Measurements from ENCODE around the gene ERRFI1. TPM values are rescaled to one million over a fixed set of nuclear protein-coding genes. Genes with fewer than 3 reads are reported as not detected.

ERRFI1 gene
- total RNA-seq, 4 donors from 2014 or later = 10.0 to 101 (median 70.0) TPM

GRCh38 chr1:8003438-8004112, 22.5 kb downstream of the ERRFI1 start:
- TF ChIP-seq EP300 (IDR thresholded peaks at IDR 0.05; ENCODE audit: low read depth) = no peak
- TF ChIP-seq CTCF (IDR thresholded peaks at IDR 0.05) = no peak
- no peak for TF ChIP-seq POLR2AphosphoS5 (IDR thresholded peaks at IDR 0.05)
- TF ChIP-seq POLR2A (IDR thresholded peaks at IDR 0.05) = no peak
- no peak for DNase-seq
- Histone ChIP-seq H3K36me3 (no peaks in the 10 kb centered on the region), H3K27me3 (no peaks in the 10 kb centered on the region), H3K4me1 (peaks cover 4 to 17% (median 6%) of the 10 kb centered on the region in 4 donors), H3K4me3 (no peak overlapping the region), H3K27ac (peak overlapping the region in 3 of 4 donors; percentile 52 to 82 (median 75)), H3K9me3 (no peaks in the 10 kb centered on the region)
- intact Hi-C loops (cut with DNase I; ENCODE audit: low total_unique reads) (no loop called here), in situ Hi-C loops (cut with MboI; ENCODE audit: low pct_ligation_motif_present in 1 of 4, low pct_unique_long_range_greater_than_20kb in 1 of 4, low sequenced_read_pairs in 3 of 4) (no loop called here)
- WGBS, 2 donors (ENCODE audit: low coverage in 1 of 2) = 62 to 63% methylated on average over 3 to 6 of the region's 6 CpGs

GRCh38 chr1:8002921-8003320, 23.2 kb downstream of the ERRFI1 start:
- TF ChIP-seq EP300 (IDR thresholded peaks at IDR 0.05; ENCODE audit: low read depth) (no peak), CTCF (IDR thresholded peaks at IDR 0.05) (no peak), POLR2A (IDR thresholded peaks at IDR 0.05) (no peak), POLR2AphosphoS5 (IDR thresholded peaks at IDR 0.05) (no peak)
- Histone ChIP-seq H3K9me3 (no peaks in the 10 kb centered on the region), H3K27ac (peak overlapping the region in 1 of 4 donors; percentile 14), H3K27me3 (no peaks in the 10 kb centered on the region), H3K4me3 (no peak overlapping the region), H3K36me3 (no peaks in the 10 kb centered on the region), H3K4me1 (peaks cover 4 to 17% (median 6%) of the 10 kb centered on the region in 4 donors)
- no peak for DNase-seq
- in situ Hi-C loops (cut with MboI; ENCODE audit: low pct_ligation_motif_present in 1 of 4, low pct_unique_long_range_greater_than_20kb in 1 of 4, low sequenced_read_pairs in 3 of 4) (no loop called here), intact Hi-C loops (cut with DNase I; ENCODE audit: low total_unique reads) (no loop called here)
- WGBS, 2 donors (ENCODE audit: low coverage in 1 of 2) = 98 to 100% methylated on average over 4 of the region's 4 CpGs

GRCh38 chr1:8002329-8002910, 23.7 kb downstream of the ERRFI1 start:
- H3K9me3 ChIP-seq = no peaks in the 10 kb centered on the region
- H3K4me1 ChIP-seq = peaks cover 4 to 17% (median 6%) of the 10 kb centered on the region in 4 donors
- no peak for DNase-seq
- no peaks in the 10 kb centered on the region for H3K27me3 ChIP-seq
- TF ChIP-seq POLR2AphosphoS5 (IDR thresholded peaks at IDR 0.05) (no peak), POLR2A (IDR thresholded peaks at IDR 0.05) (no peak), EP300 (IDR thresholded peaks at IDR 0.05; ENCODE audit: low read depth) (no peak), CTCF (IDR thresholded peaks at IDR 0.05) (no peak)
- in situ Hi-C loops (cut with MboI; ENCODE audit: low pct_ligation_motif_present in 1 of 4, low pct_unique_long_range_greater_than_20kb in 1 of 4, low sequenced_read_pairs in 3 of 4) (no loop called here), intact Hi-C loops (cut with DNase I; ENCODE audit: low total_unique reads) (no loop called here)
- 91 to 100% methylated on average over 5 to 6 of the region's 6 CpGs for WGBS, 2 donors (ENCODE audit: low coverage in 1 of 2)
- H3K4me3 ChIP-seq = no peak overlapping the region
- no peak overlapping the region for H3K27ac ChIP-seq
- no peaks in the 10 kb centered on the region for H3K36me3 ChIP-seq

GRCh38 chr1:7995437-7995836, 30.7 kb downstream of the ERRFI1 start:
- intact Hi-C loops (cut with DNase I; ENCODE audit: low total_unique reads) (no loop called here), in situ Hi-C loops (cut with MboI; ENCODE audit: low pct_ligation_motif_present in 1 of 4, low pct_unique_long_range_greater_than_20kb in 1 of 4, low sequenced_read_pairs in 3 of 4) (loop anchor here in 1 of 4 donors (25.0 kb wide), 1 partner anchor 867 kb away; no protein-coding TSS in a partner anchor)
- 95 to 100% methylated on average over 3 to 5 of the region's 5 CpGs for WGBS, 2 donors (ENCODE audit: low coverage in 1 of 2)
- Histone ChIP-seq H3K4me1 (no peaks in the 10 kb centered on the region), H3K36me3 (no peaks in the 10 kb centered on the region), H3K27ac (no peak overlapping the region), H3K9me3 (no peaks in the 10 kb centered on the region), H3K4me3 (no peak overlapping the region), H3K27me3 (no peaks in the 10 kb centered on the region)
- no peak for DNase-seq
- no peak for TF ChIP-seq EP300 (IDR thresholded peaks at IDR 0.05; ENCODE audit: low read depth)
- no peak for TF ChIP-seq CTCF (IDR thresholded peaks at IDR 0.05)
- no peak for TF ChIP-seq POLR2AphosphoS5 (IDR thresholded peaks at IDR 0.05)
- no peak for TF ChIP-seq POLR2A (IDR thresholded peaks at IDR 0.05)
